Neural cell (in vitro differentiated cells): ENCODE data around the gene GBX2. TPM values are rescaled to one million over a fixed set of nuclear protein-coding genes. Genes with fewer than 3 reads are reported as not detected.

ENCODE experiments used
- H2AFZ ChIP-seq: fragments of 200-600, 300-800 bp; sonication (generic), shearing (Covaris generic); 2 replicates; pipeline ENCODE4 v1.6.0; 2014; ENCODE audit warnings: low read depth, mild to moderate bottlenecking, antibody characterized with exemption, low read length, moderate library complexity
- H3F3A ChIP-seq: fragments of 200-600 bp; shearing (Covaris generic); 2 replicates; pipeline ENCODE4 v1.6.1; 2016; ENCODE audit warnings: mild to moderate bottlenecking, moderate library complexity, mixed read lengths, antibody characterized with exemption, low read length; ENCODE audit not compliant: insufficient read depth, poor library complexity, severe bottlenecking
- H3K27ac ChIP-seq: fragments of 200-600, 300-800 bp; sonication (generic), shearing (Covaris generic); 2 replicates; pipeline ENCODE4 v1.5.1; 2014; ENCODE audit warnings: mild to moderate bottlenecking, low read length, moderate library complexity
- H3K27me3 ChIP-seq: fragments of 300-800, 200-600 bp; sonication (generic), shearing (Covaris generic); 2 replicates; pipeline ENCODE4 v1.6.0; 2014; ENCODE audit warnings: mild to moderate bottlenecking, low read depth, low read length, moderate library complexity; ENCODE audit not compliant: insufficient read depth
- H3K36me3 ChIP-seq: fragments of 300-800, 200-600 bp; sonication (generic), shearing (Covaris generic); 2 replicates; pipeline ENCODE4 v1.5.1; 2014; ENCODE audit warnings: mild to moderate bottlenecking, antibody characterized with exemption, low read length, moderate library complexity; ENCODE audit not compliant: insufficient read depth
- H3K4me2 ChIP-seq: fragments of 300-800, 200-600 bp; sonication (generic), shearing (Covaris generic); 2 replicates; pipeline ENCODE4 v1.6.0; 2014; ENCODE audit warnings: mild to moderate bottlenecking, low read length
- H3K4me3 ChIP-seq: fragments of 300-800, 200-600 bp; sonication (generic), shearing (Covaris generic); 2 replicates; pipeline ENCODE4 v1.5.1; 2014; ENCODE audit warnings: mild to moderate bottlenecking, low read length, moderate library complexity
- H3K79me2 ChIP-seq: fragments of 200-600 bp; shearing (Covaris generic); replicated peaks from 2 replicates; pipeline ENCODE4 v1.6.0; 2014; ENCODE audit warnings: mild to moderate bottlenecking, low read length, moderate library complexity; ENCODE audit not compliant: insufficient read depth
- H3K9ac ChIP-seq: fragments of 300-800, 200-600 bp; sonication (generic), shearing (Covaris generic); 2 replicates; pipeline ENCODE4 v1.6.1; 2016; ENCODE audit warnings: mild to moderate bottlenecking, low read length, mixed read lengths
- H3K9me2 ChIP-seq: fragments of 200-600 bp; shearing (Covaris generic); 2 replicates; pipeline ENCODE4 v1.6.1; 2016; ENCODE audit warnings: mild to moderate bottlenecking, low read length, mixed read lengths; ENCODE audit not compliant: insufficient read depth
- H3K9me3 ChIP-seq: fragments of 200-600, 300-800 bp; sonication (generic), shearing (Covaris generic); 2 replicates; pipeline ENCODE4 v1.6.1; 2016; ENCODE audit warnings: mild to moderate bottlenecking, mixed run types, low read length, moderate library complexity, mixed read lengths
- H4K20me1 ChIP-seq: fragments of 200-600 bp; shearing (Covaris generic); 2 replicates; pipeline ENCODE4 v1.6.1; 2016; ENCODE audit warnings: mild to moderate bottlenecking, mixed run types; ENCODE audit not compliant: insufficient read depth
- EP300 ChIP-seq: fragments of 450-650 bp; conservative IDR thresholded peaks from 2 replicates; pipeline ENCODE4 v1.6.1; 2014; ENCODE audit warnings: antibody characterized with exemption, mild to moderate bottlenecking, moderate library complexity; ENCODE audit not compliant: poor library complexity, severe bottlenecking
- EZH2 ChIP-seq: fragments of 200-600, 300-800 bp; shearing (Covaris generic), sonication (generic); IDR thresholded peaks from 2 replicates; pipeline ENCODE4 v1.6.1; 2014; ENCODE audit warnings: antibody characterized with exemption, low read length, borderline replicate concordance, mild to moderate bottlenecking; ENCODE audit not compliant: insufficient read depth, poor library complexity, severe bottlenecking
- MXI1 ChIP-seq: fragments of 450-650 bp; conservative IDR thresholded peaks from 2 replicates; pipeline ENCODE4 v1.6.1; 2014; ENCODE audit warnings: antibody characterized with exemption, mild to moderate bottlenecking; ENCODE audit not compliant: poor library complexity, severe bottlenecking
- POLR2AphosphoS5 ChIP-seq: IDR thresholded peaks from 2 replicates; pipeline ENCODE4 v1.6.1; 2012
- RAD21 ChIP-seq: fragments of 450-650 bp; conservative IDR thresholded peaks from 2 replicates; pipeline ENCODE4 v1.6.1; 2014; ENCODE audit warnings: antibody characterized with exemption, mild to moderate bottlenecking, moderate library complexity
- SMC3 ChIP-seq: fragments of 450-650 bp; conservative IDR thresholded peaks from 2 replicates; pipeline ENCODE4 v1.6.1; 2014; ENCODE audit warnings: antibody characterized with exemption, mild to moderate bottlenecking, moderate library complexity; ENCODE audit not compliant: poor library complexity
- TAF1 ChIP-seq: IDR thresholded peaks from 2 replicates; pipeline ENCODE4 v1.6.1; 2012; ENCODE audit warnings: low read depth
- polyA plus RNA-seq: library from polyadenylated mRNA; depleted of rRNA; stranded (reverse); fragments of >200 nt; gene quantifications from 2 replicates; pipeline ENCODE4 v1.2.3, GENCODE V29; 2014
- TF ChIP-seq, protein P1 (sequence below): fragments of 450-650 bp; IDR thresholded peaks from 2 replicates; pipeline ENCODE4 v1.5.1; 2014; ENCODE audit warnings: antibody characterized with exemption, mild to moderate bottlenecking, moderate library complexity; ENCODE audit not compliant: poor library complexity, severe bottlenecking
- TF ChIP-seq, protein P2 (sequence below): IDR thresholded peaks from 2 replicates; pipeline ENCODE4 v1.6.1; 2012; ENCODE audit warnings: borderline replicate concordance

The GBX2 gene
- polyA plus RNA-seq, 1 donor from 2014 or later: 0.92 TPM

- Histone ChIP-seq H3K27ac (no peak overlapping the region), H3K9me3 (no peaks in the 10 kb centered on the region), H3K36me3 (no peaks in the 10 kb centered on the region), H4K20me1 (no peaks in the 10 kb centered on the region), H2AFZ (no peak overlapping the region), H3K27me3 (peaks cover 100% of the 10 kb centered on the region), H3K79me2 (no peaks in the 10 kb centered on the region), H3K4me3 (peak overlapping the region; percentile 56), H3K9ac (no peak overlapping the region), H3K4me2 (no peak overlapping the region), H3K9me2 (no peaks in the 10 kb centered on the region), H3F3A (no peaks in the 10 kb centered on the region)
- TF ChIP-seq SMC3: no peak
- TF ChIP-seq EP300: no peak
- no peak for TF ChIP-seq EZH2
- no peak for TF ChIP-seq POLR2AphosphoS5
- TF ChIP-seq, protein P1, sequence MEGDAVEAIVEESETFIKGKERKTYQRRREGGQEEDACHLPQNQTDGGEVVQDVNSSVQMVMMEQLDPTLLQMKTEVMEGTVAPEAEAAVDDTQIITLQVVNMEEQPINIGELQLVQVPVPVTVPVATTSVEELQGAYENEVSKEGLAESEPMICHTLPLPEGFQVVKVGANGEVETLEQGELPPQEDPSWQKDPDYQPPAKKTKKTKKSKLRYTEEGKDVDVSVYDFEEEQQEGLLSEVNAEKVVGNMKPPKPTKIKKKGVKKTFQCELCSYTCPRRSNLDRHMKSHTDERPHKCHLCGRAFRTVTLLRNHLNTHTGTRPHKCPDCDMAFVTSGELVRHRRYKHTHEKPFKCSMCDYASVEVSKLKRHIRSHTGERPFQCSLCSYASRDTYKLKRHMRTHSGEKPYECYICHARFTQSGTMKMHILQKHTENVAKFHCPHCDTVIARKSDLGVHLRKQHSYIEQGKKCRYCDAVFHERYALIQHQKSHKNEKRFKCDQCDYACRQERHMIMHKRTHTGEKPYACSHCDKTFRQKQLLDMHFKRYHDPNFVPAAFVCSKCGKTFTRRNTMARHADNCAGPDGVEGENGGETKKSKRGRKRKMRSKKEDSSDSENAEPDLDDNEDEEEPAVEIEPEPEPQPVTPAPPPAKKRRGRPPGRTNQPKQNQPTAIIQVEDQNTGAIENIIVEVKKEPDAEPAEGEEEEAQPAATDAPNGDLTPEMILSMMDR: no peak
- no peak for TF ChIP-seq TAF1
- no peak for TF ChIP-seq MXI1
- no peak for TF ChIP-seq RAD21
- TF ChIP-seq, protein P2, sequence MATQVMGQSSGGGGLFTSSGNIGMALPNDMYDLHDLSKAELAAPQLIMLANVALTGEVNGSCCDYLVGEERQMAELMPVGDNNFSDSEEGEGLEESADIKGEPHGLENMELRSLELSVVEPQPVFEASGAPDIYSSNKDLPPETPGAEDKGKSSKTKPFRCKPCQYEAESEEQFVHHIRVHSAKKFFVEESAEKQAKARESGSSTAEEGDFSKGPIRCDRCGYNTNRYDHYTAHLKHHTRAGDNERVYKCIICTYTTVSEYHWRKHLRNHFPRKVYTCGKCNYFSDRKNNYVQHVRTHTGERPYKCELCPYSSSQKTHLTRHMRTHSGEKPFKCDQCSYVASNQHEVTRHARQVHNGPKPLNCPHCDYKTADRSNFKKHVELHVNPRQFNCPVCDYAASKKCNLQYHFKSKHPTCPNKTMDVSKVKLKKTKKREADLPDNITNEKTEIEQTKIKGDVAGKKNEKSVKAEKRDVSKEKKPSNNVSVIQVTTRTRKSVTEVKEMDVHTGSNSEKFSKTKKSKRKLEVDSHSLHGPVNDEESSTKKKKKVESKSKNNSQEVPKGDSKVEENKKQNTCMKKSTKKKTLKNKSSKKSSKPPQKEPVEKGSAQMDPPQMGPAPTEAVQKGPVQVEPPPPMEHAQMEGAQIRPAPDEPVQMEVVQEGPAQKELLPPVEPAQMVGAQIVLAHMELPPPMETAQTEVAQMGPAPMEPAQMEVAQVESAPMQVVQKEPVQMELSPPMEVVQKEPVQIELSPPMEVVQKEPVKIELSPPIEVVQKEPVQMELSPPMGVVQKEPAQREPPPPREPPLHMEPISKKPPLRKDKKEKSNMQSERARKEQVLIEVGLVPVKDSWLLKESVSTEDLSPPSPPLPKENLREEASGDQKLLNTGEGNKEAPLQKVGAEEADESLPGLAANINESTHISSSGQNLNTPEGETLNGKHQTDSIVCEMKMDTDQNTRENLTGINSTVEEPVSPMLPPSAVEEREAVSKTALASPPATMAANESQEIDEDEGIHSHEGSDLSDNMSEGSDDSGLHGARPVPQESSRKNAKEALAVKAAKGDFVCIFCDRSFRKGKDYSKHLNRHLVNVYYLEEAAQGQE: no peak
Observed at GRCh38 chr2:236163471-236164200, 4.5 kb downstream of the GBX2 start.

GRCh38 chr2:236162882-236163470 is 5.2 kb downstream of the GBX2 start:
- peaks cover 100% of the 10 kb centered on the region for H3K27me3 ChIP-seq
- no peak overlapping the region for H3K4me2 ChIP-seq
- no peaks in the 10 kb centered on the region for H3K36me3 ChIP-seq
- no peak overlapping the region for H3K4me3 ChIP-seq
- H3K9ac ChIP-seq: no peak overlapping the region
- no peaks in the 10 kb centered on the region for H3K9me3 ChIP-seq
- H3K27ac ChIP-seq: no peak overlapping the region
- H3K9me2 ChIP-seq: no peaks in the 10 kb centered on the region
- no peak for TF ChIP-seq MXI1
- peak; percentile 54 for TF ChIP-seq EZH2
- no peaks in the 10 kb centered on the region for H4K20me1 ChIP-seq
- no peak overlapping the region for H2AFZ ChIP-seq
- H3K79me2 ChIP-seq: no peaks in the 10 kb centered on the region
- H3F3A ChIP-seq: no peaks in the 10 kb centered on the region
